HepG2 (cell line): Measurements from ENCODE around the gene ZNRF3. TPM values are rescaled to one million over a fixed set of nuclear protein-coding genes. Genes with fewer than 3 reads are reported as not detected.

Experiments
- CBX2 ChIP-seq, 2 experiments: fragments of 200-600 bp in 1 of 2; sonication (generic); formaldehyde crosslinking in 1 of 2; IDR thresholded peaks; 2 replicates each; pipeline versions ENCODE4 v1.7.0 to v1.8.1; 2018 to 2022; ENCODE audit warnings: low read depth in 2 of 2, low read length in 1 of 2, mild to moderate bottlenecking in 1 of 2, missing genetic modification reagents in 1 of 2
- DPF2 ChIP-seq: sonication (generic); formaldehyde crosslinking; IDR thresholded peaks from 2 replicates; pipeline ENCODE4 v1.4.0; 2020; ENCODE audit warnings: mild to moderate bottlenecking, low read depth, missing genetic modification reagents, borderline replicate concordance
- NR3C1 ChIP-seq: sonication (generic); formaldehyde crosslinking; IDR thresholded peaks from 2 replicates; pipeline ENCODE4 v1.4.0; 2020; ENCODE audit warnings: missing genetic modification reagents
- SMAD9 ChIP-seq: sonication (generic); formaldehyde crosslinking; IDR thresholded peaks from 2 replicates; pipeline ENCODE4 v1.5.1; 2020; ENCODE audit warnings: mild to moderate bottlenecking, missing genetic modification reagents
- SNAPC2 ChIP-seq: sonication (generic); formaldehyde crosslinking; IDR thresholded peaks from 2 replicates; pipeline ENCODE4 v1.8.1; 2022; ENCODE audit warnings: mild to moderate bottlenecking, missing genetic modification reagents
- SNRNP70 ChIP-seq: fragments of 200-400 bp; formaldehyde crosslinking; IDR thresholded peaks from 2 replicates; pipeline ENCODE4 v1.6.1; 2017; ENCODE audit warnings: mild to moderate bottlenecking, low read depth, low read length, moderate library complexity
- TARDBP ChIP-seq: sonication (generic); formaldehyde crosslinking; IDR thresholded peaks from 2 replicates; pipeline ENCODE4 v1.8.0; 2022; ENCODE audit warnings: mild to moderate bottlenecking, missing genetic modification reagents
- ZC3H4 ChIP-seq: sonication (generic); formaldehyde crosslinking; IDR thresholded peaks from 2 replicates; pipeline ENCODE4 v1.4.0; 2020; ENCODE audit warnings: missing genetic modification reagents, borderline replicate concordance
- ZFAT ChIP-seq: sonication (generic); formaldehyde crosslinking; conservative IDR thresholded peaks from 2 replicates; pipeline ENCODE4 v1.8.1; 2023; ENCODE audit warnings: missing genetic modification reagents, inconsistent platforms
- ZNF264 ChIP-seq: sonication (generic); formaldehyde crosslinking; IDR thresholded peaks from 2 replicates; pipeline ENCODE4 v1.4.0; 2020; ENCODE audit warnings: missing genetic modification reagents
- ZNF431 ChIP-seq: sonication (generic); formaldehyde crosslinking; IDR thresholded peaks from 2 replicates; pipeline ENCODE4 v1.9.0; 2022; ENCODE audit warnings: missing genetic modification reagents, low read depth, mild to moderate bottlenecking, borderline replicate concordance
- polyA plus RNA-seq, 8 experiments: library from polyadenylated mRNA; depleted of rRNA in 3 of 8; stranded (reverse) in 7 of 8; unstranded in 1 of 8; fragments of >200 nt; fragmentation: Illumina TruSeq in 4 of 8; extraction: Trizol in 4 of 8; gene quantifications; 2 replicates each; pipeline versions ENCODE4 v1.2.1 to v1.2.3, GENCODE V29; 2011 to 2016; ENCODE audit warnings: low read depth in 4 of 8, missing spikeins in 1 of 8, mixed read lengths in 1 of 8; ENCODE audit not compliant: insufficient read depth in 1 of 8
- total RNA-seq, 5 experiments: library from RNA; depleted of rRNA; stranded (reverse); fragments of >200 nt; fragmentation: Illumina TruSeq; extraction: Trizol; gene quantifications; 2 replicates each; pipeline ENCODE4 v1.2.3, GENCODE V29; 2016; ENCODE audit warnings: low read depth in 1 of 5
- TF ChIP-seq, protein P1 (sequence below): sonication (generic); formaldehyde crosslinking; conservative IDR thresholded peaks from 2 replicates; pipeline ENCODE4 v1.5.0; 2020; ENCODE audit warnings: missing genetic modification reagents
- TF ChIP-seq, protein P2 (sequence below): fragments of 450-650 bp; IDR thresholded peaks from 2 replicates; pipeline ENCODE4 v1.6.1; 2016
- TF ChIP-seq, protein P3 (sequence below): sonication (generic); formaldehyde crosslinking; IDR thresholded peaks from 2 replicates; pipeline ENCODE4 v1.4.0; 2020; ENCODE audit warnings: missing genetic modification reagents; ENCODE audit errors: not compliant biosample characterization
- TF ChIP-seq, protein P4 (sequence below): sonication (generic); formaldehyde crosslinking; IDR thresholded peaks from 2 replicates; pipeline ENCODE4 v1.4.0; 2020; ENCODE audit warnings: missing genetic modification reagents
- TF ChIP-seq, protein P5 (sequence below): sonication (generic); formaldehyde crosslinking; IDR thresholded peaks from 2 replicates; pipeline ENCODE4 v1.4.0; 2020; ENCODE audit warnings: missing genetic modification reagents, borderline replicate concordance
- TF ChIP-seq, protein P6 (sequence below): sonication (generic); formaldehyde crosslinking; IDR thresholded peaks from 2 replicates; pipeline ENCODE4 v1.5.0; 2020; ENCODE audit warnings: missing genetic modification reagents

Gene ZNRF3
- total and polyA plus RNA-seq, 2 of the 13 experiments (the other 11 are each of a cell fraction or from before 2014, with no cell fraction given) = 20.3 to 36.7 TPM

DNA sequence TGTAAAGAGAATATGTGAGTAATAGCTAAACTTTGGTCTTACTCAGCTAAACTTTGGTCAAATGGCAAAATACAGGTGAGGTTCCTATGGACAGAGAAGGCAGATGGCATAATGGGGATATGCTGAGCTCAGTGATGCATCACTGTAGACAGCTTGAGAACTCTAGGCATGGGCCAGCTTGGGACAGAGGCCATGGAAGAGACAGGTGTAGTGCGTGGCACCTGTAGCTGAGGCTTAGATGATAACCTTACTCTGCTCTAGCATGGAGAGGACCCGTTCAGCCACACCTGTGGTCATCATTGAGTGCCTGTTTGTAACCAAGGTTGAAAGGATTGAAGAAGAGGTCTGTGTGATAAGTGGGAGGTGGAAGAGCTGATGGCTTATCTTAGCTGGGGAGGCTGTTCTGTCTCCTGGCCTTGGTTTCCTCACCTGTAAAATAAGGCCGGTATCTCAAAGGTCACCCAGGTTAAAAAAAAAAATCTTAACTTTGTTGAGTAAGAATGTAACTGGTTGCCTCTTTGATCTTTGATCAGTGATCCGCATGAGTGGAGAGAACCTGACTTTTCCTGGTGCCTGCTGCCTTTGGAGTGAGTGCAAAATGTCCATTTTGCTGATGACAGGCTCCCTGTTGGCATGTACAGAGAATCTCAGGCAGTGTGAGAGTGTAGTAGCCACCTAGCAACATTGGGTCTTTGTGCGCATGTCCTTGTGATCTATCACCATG, 48.6 kb downstream of the ZNRF3 start (continued):
- TF ChIP-seq, protein P1, sequence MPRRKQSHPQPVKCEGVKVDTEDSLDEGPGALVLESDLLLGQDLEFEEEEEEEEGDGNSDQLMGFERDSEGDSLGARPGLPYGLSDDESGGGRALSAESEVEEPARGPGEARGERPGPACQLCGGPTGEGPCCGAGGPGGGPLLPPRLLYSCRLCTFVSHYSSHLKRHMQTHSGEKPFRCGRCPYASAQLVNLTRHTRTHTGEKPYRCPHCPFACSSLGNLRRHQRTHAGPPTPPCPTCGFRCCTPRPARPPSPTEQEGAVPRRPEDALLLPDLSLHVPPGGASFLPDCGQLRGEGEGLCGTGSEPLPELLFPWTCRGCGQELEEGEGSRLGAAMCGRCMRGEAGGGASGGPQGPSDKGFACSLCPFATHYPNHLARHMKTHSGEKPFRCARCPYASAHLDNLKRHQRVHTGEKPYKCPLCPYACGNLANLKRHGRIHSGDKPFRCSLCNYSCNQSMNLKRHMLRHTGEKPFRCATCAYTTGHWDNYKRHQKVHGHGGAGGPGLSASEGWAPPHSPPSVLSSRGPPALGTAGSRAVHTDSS = no peak
- TF ChIP-seq, protein P2, sequence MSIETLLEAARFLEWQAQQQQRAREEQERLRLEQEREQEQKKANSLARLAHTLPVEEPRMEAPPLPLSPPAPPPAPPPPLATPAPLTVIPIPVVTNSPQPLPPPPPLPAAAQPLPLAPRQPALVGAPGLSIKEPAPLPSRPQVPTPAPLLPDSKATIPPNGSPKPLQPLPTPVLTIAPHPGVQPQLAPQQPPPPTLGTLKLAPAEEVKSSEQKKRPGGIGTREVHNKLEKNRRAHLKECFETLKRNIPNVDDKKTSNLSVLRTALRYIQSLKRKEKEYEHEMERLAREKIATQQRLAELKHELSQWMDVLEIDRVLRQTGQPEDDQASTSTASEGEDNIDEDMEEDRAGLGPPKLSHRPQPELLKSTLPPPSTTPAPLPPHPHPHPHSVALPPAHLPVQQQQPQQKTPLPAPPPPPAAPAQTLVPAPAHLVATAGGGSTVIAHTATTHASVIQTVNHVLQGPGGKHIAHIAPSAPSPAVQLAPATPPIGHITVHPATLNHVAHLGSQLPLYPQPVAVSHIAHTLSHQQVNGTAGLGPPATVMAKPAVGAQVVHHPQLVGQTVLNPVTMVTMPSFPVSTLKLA = no peak
- TF ChIP-seq SMAD9 = no peak
- no peak for TF ChIP-seq SNRNP70
- TF ChIP-seq, protein P3, sequence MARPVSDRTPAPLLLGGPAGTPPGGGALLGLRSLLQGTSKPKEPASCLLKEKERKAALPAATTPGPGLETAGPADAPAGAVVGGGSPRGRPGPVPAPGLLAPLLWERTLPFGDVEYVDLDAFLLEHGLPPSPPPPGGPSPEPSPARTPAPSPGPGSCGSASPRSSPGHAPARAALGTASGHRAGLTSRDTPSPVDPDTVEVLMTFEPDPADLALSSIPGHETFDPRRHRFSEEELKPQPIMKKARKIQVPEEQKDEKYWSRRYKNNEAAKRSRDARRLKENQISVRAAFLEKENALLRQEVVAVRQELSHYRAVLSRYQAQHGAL = no peak
- TF ChIP-seq ZNF431 (CRISPR knock-in tag) = no peak
- TF ChIP-seq ZC3H4 (CRISPR knock-in tag) = no peak
- TF ChIP-seq ZFAT (CRISPR knock-in tag) = no peak
- TF ChIP-seq CBX2 (IDR thresholded peaks at IDR 0.05; ENCODE audit: low read depth, low read length) = no peak
- no peak for TF ChIP-seq CBX2 (CRISPR knock-in tag; IDR thresholded peaks at IDR 0.05; ENCODE audit: low read depth)
- no peak for TF ChIP-seq TARDBP (CRISPR knock-in tag)
- TF ChIP-seq, protein P4, sequence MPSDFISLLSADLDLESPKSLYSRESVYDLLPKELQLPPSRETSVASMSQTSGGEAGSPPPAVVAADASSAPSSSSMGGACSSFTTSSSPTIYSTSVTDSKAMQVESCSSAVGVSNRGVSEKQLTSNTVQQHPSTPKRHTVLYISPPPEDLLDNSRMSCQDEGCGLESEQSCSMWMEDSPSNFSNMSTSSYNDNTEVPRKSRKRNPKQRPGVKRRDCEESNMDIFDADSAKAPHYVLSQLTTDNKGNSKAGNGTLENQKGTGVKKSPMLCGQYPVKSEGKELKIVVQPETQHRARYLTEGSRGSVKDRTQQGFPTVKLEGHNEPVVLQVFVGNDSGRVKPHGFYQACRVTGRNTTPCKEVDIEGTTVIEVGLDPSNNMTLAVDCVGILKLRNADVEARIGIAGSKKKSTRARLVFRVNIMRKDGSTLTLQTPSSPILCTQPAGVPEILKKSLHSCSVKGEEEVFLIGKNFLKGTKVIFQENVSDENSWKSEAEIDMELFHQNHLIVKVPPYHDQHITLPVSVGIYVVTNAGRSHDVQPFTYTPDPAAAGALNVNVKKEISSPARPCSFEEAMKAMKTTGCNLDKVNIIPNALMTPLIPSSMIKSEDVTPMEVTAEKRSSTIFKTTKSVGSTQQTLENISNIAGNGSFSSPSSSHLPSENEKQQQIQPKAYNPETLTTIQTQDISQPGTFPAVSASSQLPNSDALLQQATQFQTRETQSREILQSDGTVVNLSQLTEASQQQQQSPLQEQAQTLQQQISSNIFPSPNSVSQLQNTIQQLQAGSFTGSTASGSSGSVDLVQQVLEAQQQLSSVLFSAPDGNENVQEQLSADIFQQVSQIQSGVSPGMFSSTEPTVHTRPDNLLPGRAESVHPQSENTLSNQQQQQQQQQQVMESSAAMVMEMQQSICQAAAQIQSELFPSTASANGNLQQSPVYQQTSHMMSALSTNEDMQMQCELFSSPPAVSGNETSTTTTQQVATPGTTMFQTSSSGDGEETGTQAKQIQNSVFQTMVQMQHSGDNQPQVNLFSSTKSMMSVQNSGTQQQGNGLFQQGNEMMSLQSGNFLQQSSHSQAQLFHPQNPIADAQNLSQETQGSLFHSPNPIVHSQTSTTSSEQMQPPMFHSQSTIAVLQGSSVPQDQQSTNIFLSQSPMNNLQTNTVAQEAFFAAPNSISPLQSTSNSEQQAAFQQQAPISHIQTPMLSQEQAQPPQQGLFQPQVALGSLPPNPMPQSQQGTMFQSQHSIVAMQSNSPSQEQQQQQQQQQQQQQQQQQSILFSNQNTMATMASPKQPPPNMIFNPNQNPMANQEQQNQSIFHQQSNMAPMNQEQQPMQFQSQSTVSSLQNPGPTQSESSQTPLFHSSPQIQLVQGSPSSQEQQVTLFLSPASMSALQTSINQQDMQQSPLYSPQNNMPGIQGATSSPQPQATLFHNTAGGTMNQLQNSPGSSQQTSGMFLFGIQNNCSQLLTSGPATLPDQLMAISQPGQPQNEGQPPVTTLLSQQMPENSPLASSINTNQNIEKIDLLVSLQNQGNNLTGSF = no peak
- TF ChIP-seq, protein P5, sequence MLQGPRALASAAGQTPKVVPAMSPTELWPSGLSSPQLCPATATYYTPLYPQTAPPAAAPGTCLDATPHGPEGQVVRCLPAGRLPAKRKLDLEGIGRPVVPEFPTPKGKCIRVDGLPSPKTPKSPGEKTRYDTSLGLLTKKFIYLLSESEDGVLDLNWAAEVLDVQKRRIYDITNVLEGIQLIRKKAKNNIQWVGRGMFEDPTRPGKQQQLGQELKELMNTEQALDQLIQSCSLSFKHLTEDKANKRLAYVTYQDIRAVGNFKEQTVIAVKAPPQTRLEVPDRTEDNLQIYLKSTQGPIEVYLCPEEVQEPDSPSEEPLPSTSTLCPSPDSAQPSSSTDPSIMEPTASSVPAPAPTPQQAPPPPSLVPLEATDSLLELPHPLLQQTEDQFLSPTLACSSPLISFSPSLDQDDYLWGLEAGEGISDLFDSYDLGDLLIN (CRISPR knock-in tag) = no peak
- TF ChIP-seq DPF2 (CRISPR knock-in tag) = no peak; the same call in 1 of the 2 replicates
- TF ChIP-seq, protein P6, sequence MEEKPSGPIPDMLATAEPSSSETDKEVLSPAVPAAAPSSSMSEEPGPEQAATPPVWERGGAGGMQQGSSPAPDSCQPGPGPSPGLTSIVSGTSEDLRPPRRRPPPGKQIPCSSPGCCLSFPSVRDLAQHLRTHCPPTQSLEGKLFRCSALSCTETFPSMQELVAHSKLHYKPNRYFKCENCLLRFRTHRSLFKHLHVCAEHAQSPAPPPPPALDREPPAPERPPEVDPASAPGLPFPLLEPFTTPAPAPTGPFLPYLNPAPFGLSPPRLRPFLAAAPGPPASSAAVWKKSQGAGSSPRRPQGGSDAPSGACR = no peak
- no peak for TF ChIP-seq NR3C1 (CRISPR knock-in tag)
- 0 out of 2 replicates have a peak, but pooled peaks have one; percentile 38 for TF ChIP-seq SNAPC2 (CRISPR knock-in tag)
- no peak for TF ChIP-seq ZNF264
